ENCODE measurements around the gene S100A16. TPM values are rescaled to one million over a fixed set of nuclear protein-coding genes. Genes with fewer than 3 reads are reported as not detected.
A peak's percentile ranks its signal among the peaks of the same experiment; 100 is the strongest.

The S100A16 gene
- total RNA-seq: 259 TPM

- Histone ChIP-seq H3K27me3 (no peaks in the 10 kb centered on the region), H3K4me1 (peaks cover 77% of the 10 kb centered on the region), H3K4me3 (peak within 1 kb of the TSS; percentile 52 to 68), H3K36me3 (peaks cover 0 to under 1% of the 10 kb centered on the region in 2 donors), H3K27ac (peak within 1 kb of the TSS; percentile 96), H3K9me3 (no peaks in the 10 kb centered on the region)
- no peak for DNase-seq (ENCODE audit: extremely low spot score in 2 of 2)
- intact Hi-C loops (cut with DNase I): loop anchor here (5.0 kb wide), 1 partner anchor 101 kb away; no protein-coding TSS in a partner anchor
- TF ChIP-seq CTCF (IDR thresholded peaks at IDR 0.05): no peak
- TF ChIP-seq POLR2AphosphoS5 (IDR thresholded peaks at IDR 0.05; ENCODE audit: insufficient read depth in 1 of 2, low read depth in 1 of 2): peak; percentile 52 to 90
- TF ChIP-seq POLR2A (IDR thresholded peaks at IDR 0.05): peak in 1 of 2 donors; percentile 67
Observed at GRCh38 chr1:153612755-153613331, at the start of gene S100A16. Gene S100A16, minus strand, starts transcription at chr1:153613137. Its CDS starts 4,986 bp downstream, at chr1:153608151.

- Histone ChIP-seq H3K4me3 (no peak overlapping the region), H3K36me3 (peaks cover 0 to 67% of the 10 kb centered on the region in 2 donors), H3K27me3 (no peaks in the 10 kb centered on the region), H3K27ac (no peak overlapping the region), H3K9me3 (no peaks in the 10 kb centered on the region), H3K4me1 (peaks cover 12% of the 10 kb centered on the region)
- intact Hi-C loops (cut with DNase I): no loop called here
- TF ChIP-seq CTCF (IDR thresholded peaks at IDR 0.05) (no peak), POLR2AphosphoS5 (IDR thresholded peaks at IDR 0.05; ENCODE audit: insufficient read depth in 1 of 2, low read depth in 1 of 2) (no peak), POLR2A (IDR thresholded peaks at IDR 0.05) (no peak)
- no peak for DNase-seq (ENCODE audit: extremely low spot score in 2 of 2)
Observed at GRCh38 chr1:153662269-153662668, 49.3 kb upstream of the S100A16 start.

- TF ChIP-seq POLR2AphosphoS5 (IDR thresholded peaks at IDR 0.05; ENCODE audit: insufficient read depth in 1 of 2, low read depth in 1 of 2) (no peak), POLR2A (IDR thresholded peaks at IDR 0.05) (no peak), CTCF (IDR thresholded peaks at IDR 0.05) (no peak)
- H3K36me3 ChIP-seq: peaks cover 0 to 57% of the 10 kb centered on the region in 2 donors
- DNase-seq (ENCODE audit: extremely low spot score in 2 of 2): no peak
- peaks cover 12% of the 10 kb centered on the region for H3K4me1 ChIP-seq
- no peaks in the 10 kb centered on the region for H3K9me3 ChIP-seq
- intact Hi-C loops (cut with DNase I): no loop called here
- H3K27me3 ChIP-seq: no peaks in the 10 kb centered on the region
- no peak overlapping the region for H3K4me3 ChIP-seq
- no peak overlapping the region for H3K27ac ChIP-seq
Observed at GRCh38 chr1:153661111-153661708, 48.3 kb upstream of the S100A16 start.

- H3K9me3 ChIP-seq: no peaks in the 10 kb centered on the region
- TF ChIP-seq CTCF (IDR thresholded peaks at IDR 0.05): no peak
- no peak for TF ChIP-seq POLR2A (IDR thresholded peaks at IDR 0.05)
- TF ChIP-seq POLR2AphosphoS5 (IDR thresholded peaks at IDR 0.05; ENCODE audit: insufficient read depth in 1 of 2, low read depth in 1 of 2): no peak
- H3K4me3 ChIP-seq: peak overlapping the region; percentile 76 to 78
- H3K27ac ChIP-seq: peak overlapping the region; percentile 97
- peaks cover 12% of the 10 kb centered on the region for H3K4me1 ChIP-seq
- intact Hi-C loops (cut with DNase I): no loop called here
- no peaks in the 10 kb centered on the region for H3K27me3 ChIP-seq
- no peak for DNase-seq (ENCODE audit: extremely low spot score in 2 of 2)
- peaks cover 0 to 41% of the 10 kb centered on the region in 2 donors for H3K36me3 ChIP-seq
Observed at GRCh38 chr1:153659656-153660055, 46.7 kb upstream of the S100A16 start.

GRCh38 chr1:153659175-153659534, 46.2 kb upstream of the S100A16 start:
- no peaks in the 10 kb centered on the region for H3K9me3 ChIP-seq
- H3K4me1 ChIP-seq: peaks cover 12% of the 10 kb centered on the region
- no peak for DNase-seq (ENCODE audit: extremely low spot score in 2 of 2)
- H3K4me3 ChIP-seq: peak overlapping the region; percentile 76 to 78
- H3K27me3 ChIP-seq: no peaks in the 10 kb centered on the region
- TF ChIP-seq POLR2A (IDR thresholded peaks at IDR 0.05) (no peak), POLR2AphosphoS5 (IDR thresholded peaks at IDR 0.05; ENCODE audit: insufficient read depth in 1 of 2, low read depth in 1 of 2) (no peak), CTCF (IDR thresholded peaks at IDR 0.05) (no peak)
- H3K36me3 ChIP-seq: peaks cover 0 to 36% of the 10 kb centered on the region in 2 donors
- intact Hi-C loops (cut with DNase I): no loop called here
- H3K27ac ChIP-seq: peak overlapping the region; percentile 97
